A549 (cell line): Measurements from ENCODE around the gene PHTF2. TPM values are rescaled to one million over a fixed set of nuclear protein-coding genes. Genes with fewer than 3 reads are reported as not detected.
A peak's percentile ranks its signal among the peaks of the same experiment; 100 is the strongest.

Experiments
- ATAC-seq, 2 experiments: fragments of 200-7000 bp in 1 of 2; fragments of >200 bp in 1 of 2; cut with Nextera tagmentation in 1 of 2; cut with Tn5 transposase in 1 of 2; 3 replicates each; pipeline versions ENCODE4 v1.8.0 to v1.9.1; 2018 to 2020; ENCODE audit warnings: mild to moderate bottlenecking in 1 of 2, moderate library complexity in 1 of 2
- CTCF ChIA-PET: fragments of 300-600 bp; sonication (Branson Sonifier 250); formaldehyde crosslinking; extraction: SDS; loops from one replicate; lab custom pipeline; 2021; ENCODE audit warnings: antibody characterized with exemption, inconsistent platforms; lab: Yijun Ruan, JAX
- POLR2A ChIA-PET: fragments of 350-600 bp; formaldehyde crosslinking; extraction: SDS; loops from one replicate; lab custom pipeline; 2021; ENCODE audit warnings: antibody characterized with exemption, inconsistent platforms; lab: Yijun Ruan, JAX
- DNase-seq, 2 experiments: peaks; one replicate each; pipeline versions ENCODE4 v3.0.0 to v3.0.0-alpha.2; 2011 to 2016; ENCODE audit warnings: low read depth in 1 of 2, low spot score in 1 of 2
- FAIRE-seq: peaks from 2 replicates; lab custom pipeline; 2011; peaks lifted over from hg19 to GRCh38; lab: Jason Lieb, UNC
- H3K27ac ChIP-seq, 2 experiments: fragments of >200 bp; sonication (Bioruptor Twin); formaldehyde crosslinking; 3 replicates each; pipeline ENCODE4 v1.5.1; 2016 to 2017
- H3K4me1 ChIP-seq: fragments of >200 bp; sonication (Bioruptor Twin); formaldehyde crosslinking; 3 replicates; pipeline ENCODE4 v1.6.1; 2016
- H3K4me2 ChIP-seq: fragments of >200 bp; sonication (Bioruptor Twin); formaldehyde crosslinking; 3 replicates; pipeline ENCODE4 v1.6.1; 2016
- H3K4me3 ChIP-seq: fragments of >200 bp; sonication (Bioruptor Twin); formaldehyde crosslinking; 3 replicates; pipeline ENCODE4 v1.5.1; 2016
- H3K9me3 ChIP-seq: fragments of >200 bp; sonication (Bioruptor Twin); formaldehyde crosslinking; 3 replicates; pipeline ENCODE4 v1.6.1; 2016
- BHLHE40 ChIP-seq: IDR thresholded peaks from 2 replicates; pipeline ENCODE4 v1.6.1; 2012; ENCODE audit warnings: low read depth, low read length, inconsistent platforms
- EHMT2 ChIP-seq: fragments of 200-600 bp; sonication (generic); IDR thresholded peaks from 2 replicates; pipeline ENCODE4 v1.6.1; 2016; ENCODE audit warnings: antibody characterized with exemption, low read depth, mild to moderate bottlenecking, moderate library complexity
- ELK1 ChIP-seq: fragments of 150-350 bp; IDR thresholded peaks from 2 replicates; pipeline ENCODE4 v1.6.1; 2014; ENCODE audit warnings: low read depth, mild to moderate bottlenecking, low read length
- FOSB ChIP-seq: fragments of 250-450 bp; sonication (Bioruptor Pico); IDR thresholded peaks from 2 replicates; pipeline ENCODE4 v1.5.0; 2020; ENCODE audit warnings: mild to moderate bottlenecking, moderate library complexity
- FOSL2 ChIP-seq, 2 experiments: fragments of 450-650 bp in 1 of 2; fragments of >200 bp in 1 of 2; sonication (Bioruptor Twin) in 1 of 2; formaldehyde crosslinking; IDR thresholded peaks; 2 replicates each; pipeline versions ENCODE4 v1.5.0 to v1.6.1; 2016 to 2020; ENCODE audit warnings: mild to moderate bottlenecking in 1 of 2, moderate library complexity in 1 of 2
- FOXS1 ChIP-seq: fragments of 250-450 bp; sonication (Bioruptor Pico); IDR thresholded peaks from 2 replicates; pipeline ENCODE4 v1.5.0; 2020; ENCODE audit warnings: mild to moderate bottlenecking, moderate library complexity
- HDAC2 ChIP-seq: fragments of 200-600 bp; sonication (generic); IDR thresholded peaks from 2 replicates; pipeline ENCODE4 v1.6.1; 2016
- HMGXB4 ChIP-seq: fragments of 250-450 bp; sonication (Bioruptor Pico); IDR thresholded peaks from 2 replicates; pipeline ENCODE4 v1.5.0; 2021; ENCODE audit warnings: mild to moderate bottlenecking, moderate library complexity, borderline replicate concordance
- HOXB13 ChIP-seq: fragments of 250-450 bp; sonication (Bioruptor Pico); IDR thresholded peaks from 2 replicates; pipeline ENCODE4 v1.5.0; 2020; ENCODE audit warnings: low read depth, mild to moderate bottlenecking, moderate library complexity
- HOXB5 ChIP-seq: fragments of 250-450 bp; sonication (Bioruptor Pico); IDR thresholded peaks from 2 replicates; pipeline ENCODE4 v1.5.0; 2020; ENCODE audit warnings: mild to moderate bottlenecking, moderate library complexity
- JUN ChIP-seq, 2 experiments: fragments of >200 bp; sonication (Bioruptor Twin); formaldehyde crosslinking; IDR thresholded peaks; 2 replicates in 1 of 2; 3 replicates in 1 of 2; pipeline ENCODE4 v1.6.1; 2016 to 2017
- MYC ChIP-seq: IDR thresholded peaks from 2 replicates; pipeline ENCODE4 v1.6.1; 2012; ENCODE audit warnings: mild to moderate bottlenecking, inconsistent platforms, low read length, improper control_type of control experiment, borderline replicate concordance
- PBX3 ChIP-seq: IDR thresholded peaks from 2 replicates; pipeline ENCODE4 v1.6.1; 2012
- PHF8 ChIP-seq: fragments of 200-600 bp; sonication (generic); IDR thresholded peaks from 2 replicates; pipeline ENCODE4 v1.6.1; 2016; ENCODE audit warnings: low read depth, mild to moderate bottlenecking, antibody characterized with exemption, moderate library complexity, borderline replicate concordance
- POLR2A ChIP-seq: IDR thresholded peaks from 2 replicates; pipeline ENCODE4 v1.6.1; 2012; ENCODE audit warnings: mild to moderate bottlenecking, low read length
- POLR2AphosphoS2 ChIP-seq: conservative IDR thresholded peaks from 2 replicates; pipeline ENCODE4 v1.6.1; 2012; ENCODE audit warnings: low read length, improper control_type of control experiment, inconsistent platforms
- RAD21 ChIP-seq, 2 experiments: fragments of >200 bp in 1 of 2; sonication (Bioruptor Twin) in 1 of 2; formaldehyde crosslinking in 1 of 2; IDR thresholded peaks in 1 of 2; conservative IDR thresholded peaks in 1 of 2; 2 replicates in 1 of 2; 3 replicates in 1 of 2; pipeline ENCODE4 v1.6.1; 2012 to 2018; ENCODE audit warnings: inconsistent platforms in 1 of 2
- TP53 ChIP-seq: fragments of 250-450 bp; sonication (Bioruptor Pico); IDR thresholded peaks from 2 replicates; pipeline ENCODE4 v1.5.0; 2021; ENCODE audit warnings: mild to moderate bottlenecking, moderate library complexity
- USF2 ChIP-seq: fragments of 450-650 bp; IDR thresholded peaks from 2 replicates; pipeline ENCODE4 v1.6.1; 2014; ENCODE audit warnings: antibody characterized with exemption
- WGBS: methylation state at CpG from one replicate; pipeline ENCODE4 v1.1.6; 2017; ENCODE audit errors: missing lambda C conversion rate; 5-methylcytosine and 5-hydroxymethylcytosine counted together
- polyA plus RNA-seq, 4 experiments: library from polyadenylated mRNA; depleted of rRNA in 3 of 4; stranded (reverse); fragments of >200 nt; fragmentation: RNase III in 1 of 4; extraction: RNeasy Plus Mini Kit Qiagen cat#74134 plus additional on column Dnase treatment in 1 of 4; gene quantifications; 2 replicates in 3 of 4; 3 replicates in 1 of 4; pipeline ENCODE4 v1.2.3, GENCODE V29; 2011 to 2017

Gene PHTF2
- polyA plus RNA-seq, 2 of the 4 experiments (the other 2 are of a cell fraction) = 14.5 to 41.6 TPM

GRCh38 chr7:77797734-77798393, 709 bp upstream of the PHTF2 start:
- TF ChIP-seq RAD21 (conservative IDR thresholded peaks at IDR 0.05 in 1 of 2, IDR thresholded peaks at IDR 0.05 in 1 of 2) (no peak), PHF8 (0 out of 2 replicates have a peak, but pooled peaks have one; percentile 45), POLR2A (0 out of 2 replicates have a peak, but pooled peaks have one; percentile 20), HMGXB4 (CRISPR knock-in tag) (no peak), JUN (IDR thresholded peaks at IDR 0.05) (peak; percentile 9 to 25; a peak in 1 of 5 replicates), USF2 (peak; percentile 62; the same call in 1 of the 2 replicates)

GRCh38 chr7:77799078-77799964, 748 bp downstream of the PHTF2 start:
- WGBS = 2% methylated on average over 30 of the region's 55 CpGs

More at GRCh38 chr7:77797734-77798393, 709 bp upstream of the PHTF2 start:
- FAIRE-seq (no peak), DNase-seq (no peak), ATAC-seq (peak; percentile 47 to 56)
- no peaks in the 10 kb centered on the region for H3K9me3 ChIP-seq
- CTCF ChIA-PET = interaction anchor here (0.6 to 1.9 kb wide), 11 partner anchors 11 to 139 kb away, joined by 3 to 11 read pairs (median 4); no protein-coding TSS in a partner anchor
- H3K4me3 ChIP-seq = peak overlapping the region; percentile 98
- POLR2A ChIA-PET = interaction anchor here (0.5 to 1.4 kb wide), 7 partner anchors 11 to 381 kb away, joined by 3 to 7 read pairs (median 3); partner anchors contain the start of genes GSAP and PTPN12
- H3K27ac ChIP-seq = peak overlapping the region; percentile 92 to 94
- under 1% methylated on average over 32 of the region's 35 CpGs for WGBS
- peaks cover 24% of the 10 kb centered on the region for H3K4me1 ChIP-seq
- peak overlapping the region; percentile 97 for H3K4me2 ChIP-seq

More at GRCh38 chr7:77799078-77799964, 748 bp downstream of the PHTF2 start:
- peak; percentile 25 to 26 for ATAC-seq
- Histone ChIP-seq H3K4me3 (peak overlapping the region; percentile 94), H3K4me1 (peaks cover 24% of the 10 kb centered on the region), H3K27ac (peak overlapping the region; percentile 89 to 90), H3K4me2 (peak overlapping the region; percentile 77), H3K9me3 (no peaks in the 10 kb centered on the region)
- CTCF ChIA-PET = interaction anchor here (0.6 to 1.9 kb wide), 15 partner anchors 12 to 335 kb away, joined by 3 to 11 read pairs (median 4); no protein-coding TSS in a partner anchor
- peak; percentile 18 to 29 for DNase-seq
- POLR2A ChIA-PET = interaction anchor here (0.8 to 1.0 kb wide), 3 partner anchors 12 to 104 kb away, joined by 3 to 5 read pairs (median 4); no protein-coding TSS in a partner anchor
- no peak for TF ChIP-seq PBX3
- no peak for TF ChIP-seq ELK1
- no peak for TF ChIP-seq TP53
- TF ChIP-seq EHMT2 = no peak
- 0 out of 2 replicates have a peak, but pooled peaks have one; percentile 20 for TF ChIP-seq PHF8
- no peak for TF ChIP-seq FOXS1 (CRISPR knock-in tag)
- no peak for TF ChIP-seq BHLHE40
- TF ChIP-seq HOXB5 = no peak
- no peak for TF ChIP-seq MYC
- TF ChIP-seq FOSL2 (IDR thresholded peaks at IDR 0.05) = no peak
- TF ChIP-seq FOSL2 (CRISPR knock-in tag; IDR thresholded peaks at IDR 0.05) = no peak
- no peak for TF ChIP-seq HOXB13 (CRISPR knock-in tag)
- TF ChIP-seq HMGXB4 (CRISPR knock-in tag) = no peak
- TF ChIP-seq FOSB (CRISPR knock-in tag) = no peak
- TF ChIP-seq RAD21 (conservative IDR thresholded peaks at IDR 0.05 in 1 of 2, IDR thresholded peaks at IDR 0.05 in 1 of 2) = 0 out of 5 replicates have a peak, but pooled peaks of 1 of the 2 experiments have one; percentile 8
- no peak for TF ChIP-seq POLR2AphosphoS2
- no peak for TF ChIP-seq USF2
- TF ChIP-seq HDAC2 = no peak
- no peak for FAIRE-seq
